ENCODE results near the gene PPP2CA. TPM values are rescaled to one million over a fixed set of nuclear protein-coding genes. Genes with fewer than 3 reads are reported as not detected.
A peak's percentile ranks its signal among the peaks of the same experiment; 100 is the strongest.
"Not testable (repeated sequence)": the region's sequence is repeated elsewhere in the genome, so short reads cannot be mapped to it uniquely, and the experiment has no call there.

Gene PPP2CA
- total and polyA plus RNA-seq, 4 donors: 32.2 to 117 (median 104) TPM

DNA sequence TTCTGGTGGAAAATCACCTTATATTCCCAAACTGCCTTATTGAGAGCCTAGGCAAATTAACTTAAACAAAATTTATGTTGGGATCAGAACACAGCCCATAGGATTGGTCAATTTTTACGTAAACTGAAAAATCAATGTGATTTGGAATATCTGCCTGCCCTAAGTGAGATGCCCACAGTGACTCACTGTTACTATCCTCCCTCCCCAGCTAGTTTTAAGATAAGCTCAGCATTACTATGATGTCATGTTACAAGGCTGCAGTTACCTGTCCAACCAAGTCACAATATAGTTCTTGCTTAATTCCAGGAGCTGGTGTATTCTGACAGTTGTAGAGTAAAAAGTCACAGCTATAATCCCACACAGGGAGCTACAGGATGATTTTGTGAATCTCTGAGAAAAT is 72.2 kb downstream of the PPP2CA start:
- Histone ChIP-seq H3K4me3 (no peak overlapping the region), H3K9ac (ENCODE audit: insufficient read depth in 1 of 2, low read length in 2 of 2) (no peak overlapping the region), H3K4me1 (ENCODE audit: control insufficient read depth in 5 of 5, insufficient read depth in 5 of 5, low read length in 5 of 5) (peaks cover 7 to 17% (median 8%) of the 10 kb centered on the region in 5 donors), H3K27me3 (ENCODE audit: control insufficient read depth in 3 of 3, insufficient read depth in 3 of 3, low read length in 2 of 3) (no peaks in the 10 kb centered on the region), H3K9me3 (ENCODE audit: control insufficient read depth in 4 of 4, insufficient read depth in 3 of 4, low read length in 3 of 4) (no peaks in the 10 kb centered on the region), H3K27ac (ENCODE audit: low read depth in 1 of 2, low read length in 1 of 2) (no peak overlapping the region), H3K36me3 (ENCODE audit: control insufficient read depth in 4 of 4, insufficient read depth in 4 of 4, low read length in 4 of 4) (peaks cover 18 to 57% (median 44%) of the 10 kb centered on the region in 4 donors)
- 98 to 100% methylated on average over 1 of the region's 1 CpG for WGBS, 2 donors
- ATAC-seq (ENCODE audit: insufficient read depth, low FRiP score): no peak
- DNase-seq: no peak
- TF ChIP-seq, protein P1, sequence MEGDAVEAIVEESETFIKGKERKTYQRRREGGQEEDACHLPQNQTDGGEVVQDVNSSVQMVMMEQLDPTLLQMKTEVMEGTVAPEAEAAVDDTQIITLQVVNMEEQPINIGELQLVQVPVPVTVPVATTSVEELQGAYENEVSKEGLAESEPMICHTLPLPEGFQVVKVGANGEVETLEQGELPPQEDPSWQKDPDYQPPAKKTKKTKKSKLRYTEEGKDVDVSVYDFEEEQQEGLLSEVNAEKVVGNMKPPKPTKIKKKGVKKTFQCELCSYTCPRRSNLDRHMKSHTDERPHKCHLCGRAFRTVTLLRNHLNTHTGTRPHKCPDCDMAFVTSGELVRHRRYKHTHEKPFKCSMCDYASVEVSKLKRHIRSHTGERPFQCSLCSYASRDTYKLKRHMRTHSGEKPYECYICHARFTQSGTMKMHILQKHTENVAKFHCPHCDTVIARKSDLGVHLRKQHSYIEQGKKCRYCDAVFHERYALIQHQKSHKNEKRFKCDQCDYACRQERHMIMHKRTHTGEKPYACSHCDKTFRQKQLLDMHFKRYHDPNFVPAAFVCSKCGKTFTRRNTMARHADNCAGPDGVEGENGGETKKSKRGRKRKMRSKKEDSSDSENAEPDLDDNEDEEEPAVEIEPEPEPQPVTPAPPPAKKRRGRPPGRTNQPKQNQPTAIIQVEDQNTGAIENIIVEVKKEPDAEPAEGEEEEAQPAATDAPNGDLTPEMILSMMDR (IDR thresholded peaks at IDR 0.05; ENCODE audit: control extremely low read depth, extremely low read depth): no peak

DNA sequence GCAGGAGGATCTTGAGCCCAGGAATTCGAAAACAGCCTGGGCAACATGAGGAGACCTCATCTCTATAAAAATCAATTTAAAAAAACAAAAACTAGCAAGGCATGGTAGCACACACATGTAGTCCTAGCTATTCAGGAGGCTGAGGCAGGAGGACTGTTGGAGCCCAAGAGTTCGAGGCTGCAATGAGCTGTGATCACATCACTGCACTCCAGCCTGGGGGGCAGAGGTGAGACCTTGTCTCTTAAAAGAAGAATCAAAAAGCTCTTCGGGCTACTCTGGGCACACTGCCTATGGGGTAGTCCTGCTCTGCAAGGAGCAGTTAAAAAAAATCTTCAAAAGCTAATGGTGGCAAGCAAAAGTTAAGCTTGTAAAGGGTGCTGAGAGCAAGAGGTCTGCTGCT is 72.6 kb downstream of the PPP2CA start:
- no peaks in the 10 kb centered on the region for H3K27me3 ChIP-seq (ENCODE audit: control insufficient read depth in 3 of 3, insufficient read depth in 3 of 3, low read length in 2 of 3)
- H3K4me3 ChIP-seq: no peak overlapping the region
- peaks cover 17 to 57% (median 41%) of the 10 kb centered on the region in 4 donors for H3K36me3 ChIP-seq (ENCODE audit: control insufficient read depth in 4 of 4, insufficient read depth in 4 of 4, low read length in 4 of 4)
- no peak overlapping the region for H3K9ac ChIP-seq (ENCODE audit: insufficient read depth in 1 of 2, low read length in 2 of 2)
- TF ChIP-seq, protein P1 (IDR thresholded peaks at IDR 0.05; ENCODE audit: control extremely low read depth, extremely low read depth): no peak
- H3K9me3 ChIP-seq (ENCODE audit: control insufficient read depth in 4 of 4, insufficient read depth in 3 of 4, low read length in 3 of 4): no peaks in the 10 kb centered on the region
- peaks cover 7 to 17% (median 10%) of the 10 kb centered on the region in 5 donors for H3K4me1 ChIP-seq (ENCODE audit: control insufficient read depth in 5 of 5, insufficient read depth in 5 of 5, low read length in 5 of 5)
- no peak for DNase-seq
- WGBS, 2 donors: 98% methylated on average over 3 of the region's 3 CpGs
- H3K27ac ChIP-seq (ENCODE audit: low read depth in 1 of 2, low read length in 1 of 2): no peak overlapping the region
- ATAC-seq (ENCODE audit: insufficient read depth, low FRiP score): no peak

DNA sequence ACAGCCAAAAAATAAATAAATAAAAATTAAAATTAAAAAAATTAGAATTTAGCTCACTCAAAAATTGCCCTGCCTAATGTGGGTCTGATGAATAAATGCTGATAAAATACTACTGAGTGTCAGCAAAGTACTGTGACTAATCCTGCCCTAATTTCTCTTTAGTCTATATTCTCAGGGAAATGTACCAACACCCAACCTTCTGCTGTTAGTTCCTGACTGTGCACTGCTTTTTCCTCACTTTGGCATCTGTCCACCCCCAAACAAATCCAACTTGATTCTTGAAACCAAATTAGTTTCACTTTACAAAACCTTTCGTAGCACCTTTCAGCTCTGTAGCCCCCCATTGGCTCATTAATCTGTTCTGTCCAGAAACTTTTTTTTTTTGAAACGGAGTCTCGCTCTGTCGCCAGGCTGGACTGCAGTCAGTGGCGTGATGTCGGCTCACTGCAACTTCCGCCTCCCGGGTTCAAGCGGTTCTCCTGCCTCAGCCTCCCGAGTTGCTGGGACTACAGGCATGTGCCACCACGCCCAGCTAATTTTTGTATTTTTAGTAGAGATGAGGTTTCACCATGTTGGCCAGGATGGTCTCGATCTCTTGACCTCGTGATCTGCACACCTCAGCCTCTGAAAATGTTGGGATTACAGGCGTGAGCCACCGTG is 73.6 kb downstream of the PPP2CA start:
- ATAC-seq (ENCODE audit: insufficient read depth, low FRiP score); H3K9me3 ChIP-seq (ENCODE audit: control insufficient read depth in 4 of 4, insufficient read depth in 3 of 4, low read length in 3 of 4); H3K27ac ChIP-seq (ENCODE audit: low read depth in 1 of 2, low read length in 1 of 2); H3K4me3 ChIP-seq; H3K27me3 ChIP-seq (ENCODE audit: control insufficient read depth in 3 of 3, insufficient read depth in 3 of 3, low read length in 2 of 3); DNase-seq; H3K9ac ChIP-seq (ENCODE audit: insufficient read depth in 1 of 2, low read length in 2 of 2): not testable (repeated sequence)
- peaks cover 19 to 51% (median 35%) of the 10 kb centered on the region in 4 donors for H3K36me3 ChIP-seq (ENCODE audit: control insufficient read depth in 4 of 4, insufficient read depth in 4 of 4, low read length in 4 of 4)
- peaks cover 7 to 24% (median 14%) of the 10 kb centered on the region in 5 donors for H3K4me1 ChIP-seq (ENCODE audit: control insufficient read depth in 5 of 5, insufficient read depth in 5 of 5, low read length in 5 of 5)
- 96 to 97% methylated on average over 15 of the region's 15 CpGs for WGBS, 2 donors

DNA sequence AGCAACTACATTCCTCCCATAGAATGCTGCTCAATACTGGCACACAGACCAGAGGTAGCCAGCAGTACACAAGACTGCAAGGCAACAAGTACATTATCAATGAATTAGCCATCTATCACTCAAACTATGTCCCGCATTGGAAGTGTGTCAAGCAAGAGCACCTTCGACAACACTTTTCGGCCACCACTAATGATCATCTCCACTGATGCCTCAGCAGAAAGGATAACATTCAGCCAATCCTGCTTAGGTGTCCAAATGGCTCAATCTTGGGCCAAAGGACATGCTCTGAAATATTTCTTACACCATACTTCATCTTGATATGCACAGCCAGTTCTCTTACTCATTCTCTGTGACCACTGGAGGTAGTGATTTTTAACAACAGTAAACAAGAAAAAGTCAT is 74.2 kb downstream of the PPP2CA start:
- no peaks in the 10 kb centered on the region for H3K27me3 ChIP-seq (ENCODE audit: control insufficient read depth in 3 of 3, insufficient read depth in 3 of 3, low read length in 2 of 3)
- peaks cover 21 to 51% (median 35%) of the 10 kb centered on the region in 4 donors for H3K36me3 ChIP-seq (ENCODE audit: control insufficient read depth in 4 of 4, insufficient read depth in 4 of 4, low read length in 4 of 4)
- no peak overlapping the region for H3K4me3 ChIP-seq
- peak overlapping the region in 1 of 2 donors; percentile 52 for H3K27ac ChIP-seq (ENCODE audit: low read depth in 1 of 2, low read length in 1 of 2)
- H3K9ac ChIP-seq (ENCODE audit: insufficient read depth in 1 of 2, low read length in 2 of 2): no peak overlapping the region
- TF ChIP-seq, protein P1 (IDR thresholded peaks at IDR 0.05; ENCODE audit: control extremely low read depth, extremely low read depth): no peak
- ATAC-seq (ENCODE audit: insufficient read depth, low FRiP score) (no peak), DNase-seq (no peak)
- H3K9me3 ChIP-seq (ENCODE audit: control insufficient read depth in 4 of 4, insufficient read depth in 3 of 4, low read length in 3 of 4): no peaks in the 10 kb centered on the region
- peaks cover 7 to 30% (median 17%) of the 10 kb centered on the region in 5 donors for H3K4me1 ChIP-seq (ENCODE audit: control insufficient read depth in 5 of 5, insufficient read depth in 5 of 5, low read length in 5 of 5)
- WGBS, 2 donors: 96% methylated on average over 3 of the region's 3 CpGs
